ENCODE measurements around the gene DCP1A.

The DCP1A gene

DNA sequence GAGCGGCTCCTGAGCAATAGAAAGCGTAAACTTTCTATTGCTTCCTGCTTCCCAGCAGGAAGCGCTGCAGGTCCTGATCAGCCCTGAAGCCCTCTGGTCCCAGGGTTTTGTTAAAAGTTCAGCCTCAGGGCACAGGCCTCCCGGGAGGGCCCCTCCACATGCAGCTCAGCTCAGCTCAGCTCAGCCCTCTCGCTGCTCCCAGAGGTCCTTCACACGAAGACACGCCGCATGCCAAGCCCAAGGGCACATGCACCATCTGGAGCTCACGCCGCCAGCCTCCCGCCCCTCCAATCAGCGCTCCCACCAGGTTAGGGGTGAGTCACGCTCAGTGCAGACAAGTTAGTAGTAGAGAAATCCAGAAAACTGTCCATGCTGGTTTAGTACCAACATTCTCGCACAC, 104.2 kb downstream of the DCP1A start:
- TF ChIP-seq, protein P1, sequence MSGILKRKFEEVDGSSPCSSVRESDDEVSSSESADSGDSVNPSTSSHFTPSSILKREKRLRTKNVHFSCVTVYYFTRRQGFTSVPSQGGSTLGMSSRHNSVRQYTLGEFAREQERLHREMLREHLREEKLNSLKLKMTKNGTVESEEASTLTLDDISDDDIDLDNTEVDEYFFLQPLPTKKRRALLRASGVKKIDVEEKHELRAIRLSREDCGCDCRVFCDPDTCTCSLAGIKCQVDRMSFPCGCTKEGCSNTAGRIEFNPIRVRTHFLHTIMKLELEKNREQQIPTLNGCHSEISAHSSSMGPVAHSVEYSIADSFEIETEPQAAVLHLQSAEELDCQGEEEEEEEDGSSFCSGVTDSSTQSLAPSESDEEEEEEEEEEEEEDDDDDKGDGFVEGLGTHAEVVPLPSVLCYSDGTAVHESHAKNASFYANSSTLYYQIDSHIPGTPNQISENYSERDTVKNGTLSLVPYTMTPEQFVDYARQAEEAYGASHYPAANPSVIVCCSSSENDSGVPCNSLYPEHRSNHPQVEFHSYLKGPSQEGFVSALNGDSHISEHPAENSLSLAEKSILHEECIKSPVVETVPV (CRISPR knock-in tag; IDR thresholded peaks at IDR 0.05), result no peak
- TF ChIP-seq ZFP3 (CRISPR knock-in tag; IDR thresholded peaks at IDR 0.05), result no peak
- 0 out of 2 replicates have a peak, but pooled peaks have one; percentile 52 for TF ChIP-seq SNAI2 (CRISPR knock-in tag; IDR thresholded peaks at IDR 0.05)
- TF ChIP-seq ZNF8 (CRISPR knock-in tag; IDR thresholded peaks at IDR 0.05), result no peak
- TF ChIP-seq CSDC2 (CRISPR knock-in tag; IDR thresholded peaks at IDR 0.05), result no peak
- no peak for ATAC-seq

DNA sequence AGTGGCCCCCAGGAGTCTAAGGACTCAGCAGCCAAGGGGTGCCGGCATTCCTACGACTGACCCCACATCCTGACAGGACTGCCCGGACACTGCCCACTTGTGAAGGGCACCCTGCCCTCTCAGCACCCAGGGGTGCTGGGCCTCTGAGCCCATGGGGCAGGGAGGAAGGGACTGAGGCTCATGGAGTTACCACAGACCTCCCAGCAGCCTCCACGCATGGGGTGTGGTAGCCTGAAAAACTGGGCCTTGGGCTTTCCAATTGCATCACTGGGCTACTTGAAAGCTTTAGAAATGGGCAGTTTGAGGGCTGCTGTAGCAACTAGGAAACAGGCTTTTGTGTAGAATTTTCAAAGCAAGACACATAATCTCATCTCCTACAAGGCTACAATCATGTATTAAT, 104.7 kb downstream of the DCP1A start:
- no peak for TF ChIP-seq ZNF8 (CRISPR knock-in tag; IDR thresholded peaks at IDR 0.05)
- TF ChIP-seq, protein P2, sequence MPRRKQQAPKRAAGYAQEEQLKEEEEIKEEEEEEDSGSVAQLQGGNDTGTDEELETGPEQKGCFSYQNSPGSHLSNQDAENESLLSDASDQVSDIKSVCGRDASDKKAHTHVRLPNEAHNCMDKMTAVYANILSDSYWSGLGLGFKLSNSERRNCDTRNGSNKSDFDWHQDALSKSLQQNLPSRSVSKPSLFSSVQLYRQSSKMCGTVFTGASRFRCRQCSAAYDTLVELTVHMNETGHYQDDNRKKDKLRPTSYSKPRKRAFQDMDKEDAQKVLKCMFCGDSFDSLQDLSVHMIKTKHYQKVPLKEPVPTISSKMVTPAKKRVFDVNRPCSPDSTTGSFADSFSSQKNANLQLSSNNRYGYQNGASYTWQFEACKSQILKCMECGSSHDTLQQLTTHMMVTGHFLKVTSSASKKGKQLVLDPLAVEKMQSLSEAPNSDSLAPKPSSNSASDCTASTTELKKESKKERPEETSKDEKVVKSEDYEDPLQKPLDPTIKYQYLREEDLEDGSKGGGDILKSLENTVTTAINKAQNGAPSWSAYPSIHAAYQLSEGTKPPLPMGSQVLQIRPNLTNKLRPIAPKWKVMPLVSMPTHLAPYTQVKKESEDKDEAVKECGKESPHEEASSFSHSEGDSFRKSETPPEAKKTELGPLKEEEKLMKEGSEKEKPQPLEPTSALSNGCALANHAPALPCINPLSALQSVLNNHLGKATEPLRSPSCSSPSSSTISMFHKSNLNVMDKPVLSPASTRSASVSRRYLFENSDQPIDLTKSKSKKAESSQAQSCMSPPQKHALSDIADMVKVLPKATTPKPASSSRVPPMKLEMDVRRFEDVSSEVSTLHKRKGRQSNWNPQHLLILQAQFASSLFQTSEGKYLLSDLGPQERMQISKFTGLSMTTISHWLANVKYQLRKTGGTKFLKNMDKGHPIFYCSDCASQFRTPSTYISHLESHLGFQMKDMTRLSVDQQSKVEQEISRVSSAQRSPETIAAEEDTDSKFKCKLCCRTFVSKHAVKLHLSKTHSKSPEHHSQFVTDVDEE (CRISPR knock-in tag; IDR thresholded peaks at IDR 0.05), result no peak
- TF ChIP-seq BACH2 (CRISPR knock-in tag; IDR thresholded peaks at IDR 0.05; ENCODE audit: borderline replicate concordance), result no peak
- TF ChIP-seq, protein P1 (CRISPR knock-in tag; IDR thresholded peaks at IDR 0.05), result no peak
- TF ChIP-seq SNAI2 (CRISPR knock-in tag; IDR thresholded peaks at IDR 0.05), result no peak
- TF ChIP-seq TOX (CRISPR knock-in tag; IDR thresholded peaks at IDR 0.05; ENCODE audit: borderline replicate concordance), result no peak
- no peak for TF ChIP-seq GLIS3 (CRISPR knock-in tag; IDR thresholded peaks at IDR 0.05)
- no peak for TF ChIP-seq ZNF70 (CRISPR knock-in tag; IDR thresholded peaks at IDR 0.05)
- TF ChIP-seq ZC3H10 (CRISPR knock-in tag; IDR thresholded peaks at IDR 0.05), result no peak
- no peak for TF ChIP-seq RARB (CRISPR knock-in tag; IDR thresholded peaks at IDR 0.05)
- TF ChIP-seq ZFP3 (CRISPR knock-in tag; IDR thresholded peaks at IDR 0.05), result no peak
- TF ChIP-seq ZFP30 (CRISPR knock-in tag; IDR thresholded peaks at IDR 0.05), result no peak
- no peak for TF ChIP-seq ARNTL (CRISPR knock-in tag; IDR thresholded peaks at IDR 0.05; ENCODE audit: borderline replicate concordance, low read depth)
- TF ChIP-seq ZNF565 (CRISPR knock-in tag; conservative IDR thresholded peaks at IDR 0.05; ENCODE audit: low read depth), result no peak
- no peak for TF ChIP-seq TCF4 (CRISPR knock-in tag; IDR thresholded peaks at IDR 0.05; ENCODE audit: borderline replicate concordance)
- no peak for TF ChIP-seq CSDC2 (CRISPR knock-in tag; IDR thresholded peaks at IDR 0.05)
- TF ChIP-seq, protein P3, sequence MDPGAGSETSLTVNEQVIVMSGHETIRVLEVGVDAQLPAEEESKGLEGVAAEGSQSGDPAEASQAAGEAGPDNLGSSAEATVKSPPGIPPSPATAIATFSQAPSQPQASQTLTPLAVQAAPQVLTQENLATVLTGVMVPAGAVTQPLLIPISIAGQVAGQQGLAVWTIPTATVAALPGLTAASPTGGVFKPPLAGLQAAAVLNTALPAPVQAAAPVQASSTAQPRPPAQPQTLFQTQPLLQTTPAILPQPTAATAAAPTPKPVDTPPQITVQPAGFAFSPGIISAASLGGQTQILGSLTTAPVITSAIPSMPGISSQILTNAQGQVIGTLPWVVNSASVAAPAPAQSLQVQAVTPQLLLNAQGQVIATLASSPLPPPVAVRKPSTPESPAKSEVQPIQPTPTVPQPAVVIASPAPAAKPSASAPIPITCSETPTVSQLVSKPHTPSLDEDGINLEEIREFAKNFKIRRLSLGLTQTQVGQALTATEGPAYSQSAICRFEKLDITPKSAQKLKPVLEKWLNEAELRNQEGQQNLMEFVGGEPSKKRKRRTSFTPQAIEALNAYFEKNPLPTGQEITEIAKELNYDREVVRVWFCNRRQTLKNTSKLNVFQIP (CRISPR knock-in tag; IDR thresholded peaks at IDR 0.05; ENCODE audit: borderline replicate concordance, low read depth), result no peak
- ATAC-seq, result no peak

DNA sequence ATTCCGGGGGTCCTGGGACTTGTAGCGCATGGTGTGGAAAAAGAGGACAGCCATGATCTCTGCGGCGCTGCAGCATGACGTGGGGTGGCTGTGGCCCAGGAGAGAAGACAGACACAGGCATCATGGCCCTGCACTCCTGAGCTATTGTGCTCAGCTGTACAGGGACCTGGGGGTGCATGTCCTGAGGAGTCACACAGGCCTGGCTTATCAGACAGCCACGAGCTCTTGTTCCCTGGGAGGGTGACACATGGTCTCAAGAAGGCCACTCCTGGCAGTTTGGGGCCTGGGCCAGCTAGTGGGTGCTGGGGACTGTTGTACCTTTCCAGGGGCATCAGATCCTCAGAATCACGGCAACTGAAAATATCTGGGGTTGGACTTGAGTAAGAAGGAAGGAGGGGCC, 105.2 kb downstream of the DCP1A start:
- no peak for ATAC-seq
- TF ChIP-seq, protein P4, sequence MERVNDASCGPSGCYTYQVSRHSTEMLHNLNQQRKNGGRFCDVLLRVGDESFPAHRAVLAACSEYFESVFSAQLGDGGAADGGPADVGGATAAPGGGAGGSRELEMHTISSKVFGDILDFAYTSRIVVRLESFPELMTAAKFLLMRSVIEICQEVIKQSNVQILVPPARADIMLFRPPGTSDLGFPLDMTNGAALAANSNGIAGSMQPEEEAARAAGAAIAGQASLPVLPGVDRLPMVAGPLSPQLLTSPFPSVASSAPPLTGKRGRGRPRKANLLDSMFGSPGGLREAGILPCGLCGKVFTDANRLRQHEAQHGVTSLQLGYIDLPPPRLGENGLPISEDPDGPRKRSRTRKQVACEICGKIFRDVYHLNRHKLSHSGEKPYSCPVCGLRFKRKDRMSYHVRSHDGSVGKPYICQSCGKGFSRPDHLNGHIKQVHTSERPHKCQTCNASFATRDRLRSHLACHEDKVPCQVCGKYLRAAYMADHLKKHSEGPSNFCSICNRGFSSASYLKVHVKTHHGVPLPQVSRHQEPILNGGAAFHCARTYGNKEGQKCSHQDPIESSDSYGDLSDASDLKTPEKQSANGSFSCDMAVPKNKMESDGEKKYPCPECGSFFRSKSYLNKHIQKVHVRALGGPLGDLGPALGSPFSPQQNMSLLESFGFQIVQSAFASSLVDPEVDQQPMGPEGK (CRISPR knock-in tag; IDR thresholded peaks at IDR 0.05; ENCODE audit: borderline replicate concordance), result no peak
- TF ChIP-seq ESRRG (CRISPR knock-in tag; IDR thresholded peaks at IDR 0.05) (no peak), ZNF8 (CRISPR knock-in tag; IDR thresholded peaks at IDR 0.05) (no peak), ZC3H10 (CRISPR knock-in tag; IDR thresholded peaks at IDR 0.05) (no peak), ZNF565 (CRISPR knock-in tag; conservative IDR thresholded peaks at IDR 0.05; ENCODE audit: low read depth) (no peak), PPARA (CRISPR knock-in tag; IDR thresholded peaks at IDR 0.05; ENCODE audit: borderline replicate concordance) (no peak), RARB (CRISPR knock-in tag; IDR thresholded peaks at IDR 0.05) (no peak), ZFP30 (CRISPR knock-in tag; IDR thresholded peaks at IDR 0.05) (no peak), BACH2 (CRISPR knock-in tag; IDR thresholded peaks at IDR 0.05; ENCODE audit: borderline replicate concordance) (no peak), GLIS3 (CRISPR knock-in tag; IDR thresholded peaks at IDR 0.05) (no peak), SNAI2 (CRISPR knock-in tag; IDR thresholded peaks at IDR 0.05) (no peak)
- TF ChIP-seq, protein P5, sequence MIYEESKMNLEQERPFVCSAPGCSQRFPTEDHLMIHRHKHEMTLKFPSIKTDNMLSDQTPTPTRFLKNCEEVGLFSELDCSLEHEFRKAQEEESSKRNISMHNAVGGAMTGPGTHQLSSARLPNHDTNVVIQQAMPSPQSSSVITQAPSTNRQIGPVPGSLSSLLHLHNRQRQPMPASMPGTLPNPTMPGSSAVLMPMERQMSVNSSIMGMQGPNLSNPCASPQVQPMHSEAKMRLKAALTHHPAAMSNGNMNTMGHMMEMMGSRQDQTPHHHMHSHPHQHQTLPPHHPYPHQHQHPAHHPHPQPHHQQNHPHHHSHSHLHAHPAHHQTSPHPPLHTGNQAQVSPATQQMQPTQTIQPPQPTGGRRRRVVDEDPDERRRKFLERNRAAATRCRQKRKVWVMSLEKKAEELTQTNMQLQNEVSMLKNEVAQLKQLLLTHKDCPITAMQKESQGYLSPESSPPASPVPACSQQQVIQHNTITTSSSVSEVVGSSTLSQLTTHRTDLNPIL (CRISPR knock-in tag; IDR thresholded peaks at IDR 0.05; ENCODE audit: low read depth), result no peak
- TF ChIP-seq, protein P3 (CRISPR knock-in tag; IDR thresholded peaks at IDR 0.05; ENCODE audit: borderline replicate concordance, low read depth), result no peak
- TF ChIP-seq, protein P1 (CRISPR knock-in tag; IDR thresholded peaks at IDR 0.05), result no peak
